Fibroblast of the aortic adventitia (primary cell): ENCODE data around the gene ZCCHC7. TPM values are rescaled to one million over a fixed set of nuclear protein-coding genes. Genes with fewer than 3 reads are reported as not detected.
A peak's percentile ranks its signal among the peaks of the same experiment; 100 is the strongest.

Experiments used
- DNase-seq: peaks from one replicate; pipeline ENCODE4 v3.0.0-alpha.2; 2010; ENCODE audit warnings: low read depth
- H3K4me3 ChIP-seq: 2 replicates; pipeline ENCODE4 v1.5.1; 2011; ENCODE audit warnings: low read depth, mild to moderate bottlenecking, control low read depth, low read length, moderate library complexity
- total RNA-seq: library from RNA; depleted of rRNA; stranded (reverse); fragments of >200 nt; gene quantifications from 2 replicates; pipeline ENCODE4 v1.2.3, GENCODE V29; 2012; ENCODE audit warnings: low replicate concordance
- TF ChIP-seq, protein P1 (sequence below): IDR thresholded peaks from 2 replicates; pipeline ENCODE4 v1.5.1; 2011; ENCODE audit warnings: mild to moderate bottlenecking, low read length, control low read depth, inconsistent platforms; ENCODE audit not compliant: insufficient read depth

Gene ZCCHC7
- total RNA-seq, 1 donor: 31.8 TPM

- DNase-seq: peak; percentile 26
- no peak overlapping the region for H3K4me3 ChIP-seq
- TF ChIP-seq, protein P1, sequence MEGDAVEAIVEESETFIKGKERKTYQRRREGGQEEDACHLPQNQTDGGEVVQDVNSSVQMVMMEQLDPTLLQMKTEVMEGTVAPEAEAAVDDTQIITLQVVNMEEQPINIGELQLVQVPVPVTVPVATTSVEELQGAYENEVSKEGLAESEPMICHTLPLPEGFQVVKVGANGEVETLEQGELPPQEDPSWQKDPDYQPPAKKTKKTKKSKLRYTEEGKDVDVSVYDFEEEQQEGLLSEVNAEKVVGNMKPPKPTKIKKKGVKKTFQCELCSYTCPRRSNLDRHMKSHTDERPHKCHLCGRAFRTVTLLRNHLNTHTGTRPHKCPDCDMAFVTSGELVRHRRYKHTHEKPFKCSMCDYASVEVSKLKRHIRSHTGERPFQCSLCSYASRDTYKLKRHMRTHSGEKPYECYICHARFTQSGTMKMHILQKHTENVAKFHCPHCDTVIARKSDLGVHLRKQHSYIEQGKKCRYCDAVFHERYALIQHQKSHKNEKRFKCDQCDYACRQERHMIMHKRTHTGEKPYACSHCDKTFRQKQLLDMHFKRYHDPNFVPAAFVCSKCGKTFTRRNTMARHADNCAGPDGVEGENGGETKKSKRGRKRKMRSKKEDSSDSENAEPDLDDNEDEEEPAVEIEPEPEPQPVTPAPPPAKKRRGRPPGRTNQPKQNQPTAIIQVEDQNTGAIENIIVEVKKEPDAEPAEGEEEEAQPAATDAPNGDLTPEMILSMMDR: no peak
Observed at GRCh38 chr9:37350486-37351190, 230.3 kb downstream of the ZCCHC7 start.

DNA sequence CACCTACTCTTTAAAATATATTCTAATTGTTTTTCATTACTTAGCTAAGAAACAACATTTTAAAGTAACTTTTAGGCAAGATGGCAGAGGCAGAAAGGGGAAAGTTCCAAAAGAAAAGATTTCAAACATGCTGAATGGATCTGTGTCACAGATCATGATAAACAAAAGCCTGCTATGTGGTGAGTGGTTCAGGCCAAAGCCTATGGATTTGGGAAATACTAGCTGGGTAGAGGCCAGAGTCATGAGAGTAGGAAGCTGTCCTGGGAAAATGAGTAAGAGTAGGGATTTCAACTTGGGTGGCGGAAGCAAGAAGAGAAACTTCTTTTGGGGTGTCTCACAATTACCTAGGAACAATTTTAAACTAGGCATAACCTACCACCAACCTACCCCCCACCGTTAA lies 233.4 kb downstream of the ZCCHC7 start:
- TF ChIP-seq, protein P1: no peak
- peak; percentile 5 for DNase-seq
- no peak overlapping the region for H3K4me3 ChIP-seq

- no peak overlapping the region for H3K4me3 ChIP-seq
- TF ChIP-seq, protein P1: no peak
- no peak for DNase-seq
Observed at GRCh38 chr9:37362430-37362829, 242.1 kb downstream of the ZCCHC7 start.

- H3K4me3 ChIP-seq: no peak overlapping the region
- DNase-seq: no peak
Observed at GRCh38 chr9:37363124-37363523, 242.8 kb downstream of the ZCCHC7 start.

DNA sequence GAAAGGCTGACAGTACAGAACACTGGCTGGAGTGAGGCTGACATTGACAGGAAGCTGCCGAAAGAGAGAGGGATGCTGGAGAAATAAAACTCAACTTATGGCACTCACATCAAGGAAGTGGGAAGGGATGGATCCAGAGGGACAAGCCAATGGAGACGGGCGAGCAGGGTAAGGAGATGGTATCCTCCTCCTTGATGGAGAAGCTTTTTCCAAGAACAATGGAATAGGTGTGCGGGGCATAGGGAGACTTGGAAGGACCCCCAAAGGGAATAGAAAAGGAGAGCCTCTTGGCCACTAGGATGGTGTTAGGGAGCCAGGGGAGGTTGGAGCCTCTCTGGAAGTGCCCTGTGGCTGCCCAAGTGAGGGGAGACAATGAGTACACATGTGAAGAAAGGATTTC lies 243.8 kb downstream of the ZCCHC7 start:
- no peak overlapping the region for H3K4me3 ChIP-seq
- TF ChIP-seq, protein P1: no peak
- DNase-seq: no peak

More at GRCh38 chr9:37363124-37363523, 242.8 kb downstream of the ZCCHC7 start:
- TF ChIP-seq, protein P1: no peak

GRCh38 chr9:37364751-37365360 lies 244.5 kb downstream of the ZCCHC7 start:
- TF ChIP-seq, protein P1: no peak
- no peak overlapping the region for H3K4me3 ChIP-seq
- no peak for DNase-seq
